ENCODE measurements around the gene PTMA. TPM values are rescaled to one million over a fixed set of nuclear protein-coding genes. Genes with fewer than 3 reads are reported as not detected.
A peak's percentile ranks its signal among the peaks of the same experiment; 100 is the strongest.

The PTMA gene
- total RNA-seq, 3 donors from 2014 or later = 678 to 1,077 (median 956) TPM

DNA sequence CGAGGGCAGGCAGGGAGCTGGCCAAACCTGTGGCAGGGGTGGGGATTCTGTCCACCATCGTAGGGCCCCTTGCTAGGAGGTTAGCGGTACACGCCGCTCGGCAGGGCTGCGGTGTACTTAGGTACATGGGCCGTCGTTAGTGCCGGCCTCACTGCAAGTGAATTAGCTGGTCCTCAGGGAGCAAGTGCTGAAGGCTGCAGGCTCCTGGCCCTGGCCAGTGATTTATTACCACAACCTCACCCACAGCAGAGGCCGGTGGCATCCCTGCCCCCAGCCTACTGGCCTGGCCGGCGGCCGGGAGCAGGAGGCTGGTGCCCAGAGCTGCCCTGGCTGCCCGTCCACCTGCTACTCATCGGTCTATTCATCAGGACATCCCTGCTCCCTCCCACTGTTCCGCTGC, 19.6 kb upstream of the PTMA start:
- Histone ChIP-seq H3K9me3 (no peaks in the 10 kb centered on the region), H3K36me3 (no peaks in the 10 kb centered on the region), H3K27me3 (no peaks in the 10 kb centered on the region), H3K27ac (no peak overlapping the region), H3K4me1 (no peaks in the 10 kb centered on the region), H3K4me3 (no peak overlapping the region)
- no peak for DNase-seq (ENCODE audit: low spot score in 2 of 2)
- TF ChIP-seq POLR2AphosphoS5 (IDR thresholded peaks at IDR 0.05) = no peak
- no peak for TF ChIP-seq POLR2A (IDR thresholded peaks at IDR 0.05)
- TF ChIP-seq, protein P1, sequence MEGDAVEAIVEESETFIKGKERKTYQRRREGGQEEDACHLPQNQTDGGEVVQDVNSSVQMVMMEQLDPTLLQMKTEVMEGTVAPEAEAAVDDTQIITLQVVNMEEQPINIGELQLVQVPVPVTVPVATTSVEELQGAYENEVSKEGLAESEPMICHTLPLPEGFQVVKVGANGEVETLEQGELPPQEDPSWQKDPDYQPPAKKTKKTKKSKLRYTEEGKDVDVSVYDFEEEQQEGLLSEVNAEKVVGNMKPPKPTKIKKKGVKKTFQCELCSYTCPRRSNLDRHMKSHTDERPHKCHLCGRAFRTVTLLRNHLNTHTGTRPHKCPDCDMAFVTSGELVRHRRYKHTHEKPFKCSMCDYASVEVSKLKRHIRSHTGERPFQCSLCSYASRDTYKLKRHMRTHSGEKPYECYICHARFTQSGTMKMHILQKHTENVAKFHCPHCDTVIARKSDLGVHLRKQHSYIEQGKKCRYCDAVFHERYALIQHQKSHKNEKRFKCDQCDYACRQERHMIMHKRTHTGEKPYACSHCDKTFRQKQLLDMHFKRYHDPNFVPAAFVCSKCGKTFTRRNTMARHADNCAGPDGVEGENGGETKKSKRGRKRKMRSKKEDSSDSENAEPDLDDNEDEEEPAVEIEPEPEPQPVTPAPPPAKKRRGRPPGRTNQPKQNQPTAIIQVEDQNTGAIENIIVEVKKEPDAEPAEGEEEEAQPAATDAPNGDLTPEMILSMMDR (IDR thresholded peaks at IDR 0.05) = no peak
- intact Hi-C loops (cut with DNase I; ENCODE audit: low total_unique reads) = no loop called here

DNA sequence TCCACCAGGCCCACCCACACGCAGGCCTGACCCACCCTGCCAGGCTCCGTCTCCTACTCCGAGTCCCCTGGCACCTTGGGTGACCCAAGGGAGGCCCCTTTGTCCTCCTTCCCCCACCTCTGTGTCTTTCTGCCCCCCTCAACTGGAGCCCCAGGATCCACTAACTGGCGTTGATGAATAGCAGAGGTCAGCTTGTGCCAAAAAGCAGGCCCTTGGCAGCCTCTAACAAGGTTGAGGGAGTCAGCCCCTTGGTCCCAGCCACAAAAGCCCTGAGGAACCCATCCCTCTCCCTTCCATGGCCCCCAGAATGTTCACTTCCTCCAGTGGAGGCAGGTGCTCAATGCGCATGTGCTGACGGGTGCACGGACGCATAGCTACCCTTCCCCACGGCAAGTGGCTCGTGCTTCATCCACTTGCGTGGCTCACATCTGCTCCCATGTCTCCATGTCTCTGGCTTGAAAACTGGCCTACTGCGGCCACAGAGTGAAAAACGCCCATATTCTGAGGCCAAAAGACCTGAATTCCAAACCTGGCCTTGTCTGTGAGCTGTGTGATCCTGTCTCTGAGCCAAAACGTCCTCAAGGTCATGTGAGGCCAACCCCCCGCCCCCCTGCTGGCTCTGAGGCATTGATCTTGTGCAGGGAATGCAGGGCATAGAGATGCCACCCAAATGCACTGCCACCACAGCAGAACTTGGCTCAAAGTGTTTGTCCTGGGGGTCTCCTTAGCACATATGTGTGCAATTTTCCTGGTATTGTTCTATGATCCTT, 19.0 kb upstream of the PTMA start:
- no peaks in the 10 kb centered on the region for H3K4me1 ChIP-seq
- H3K27ac ChIP-seq = no peak overlapping the region
- H3K36me3 ChIP-seq = no peaks in the 10 kb centered on the region
- H3K27me3 ChIP-seq = no peaks in the 10 kb centered on the region
- H3K9me3 ChIP-seq = no peaks in the 10 kb centered on the region
- H3K4me3 ChIP-seq = no peak overlapping the region
- intact Hi-C loops (cut with DNase I; ENCODE audit: low total_unique reads) = no loop called here
- no peak for DNase-seq (ENCODE audit: low spot score in 2 of 2)
- TF ChIP-seq, protein P1 (IDR thresholded peaks at IDR 0.05) = no peak
- TF ChIP-seq POLR2A (IDR thresholded peaks at IDR 0.05) = no peak
- no peak for TF ChIP-seq POLR2AphosphoS5 (IDR thresholded peaks at IDR 0.05)

DNA sequence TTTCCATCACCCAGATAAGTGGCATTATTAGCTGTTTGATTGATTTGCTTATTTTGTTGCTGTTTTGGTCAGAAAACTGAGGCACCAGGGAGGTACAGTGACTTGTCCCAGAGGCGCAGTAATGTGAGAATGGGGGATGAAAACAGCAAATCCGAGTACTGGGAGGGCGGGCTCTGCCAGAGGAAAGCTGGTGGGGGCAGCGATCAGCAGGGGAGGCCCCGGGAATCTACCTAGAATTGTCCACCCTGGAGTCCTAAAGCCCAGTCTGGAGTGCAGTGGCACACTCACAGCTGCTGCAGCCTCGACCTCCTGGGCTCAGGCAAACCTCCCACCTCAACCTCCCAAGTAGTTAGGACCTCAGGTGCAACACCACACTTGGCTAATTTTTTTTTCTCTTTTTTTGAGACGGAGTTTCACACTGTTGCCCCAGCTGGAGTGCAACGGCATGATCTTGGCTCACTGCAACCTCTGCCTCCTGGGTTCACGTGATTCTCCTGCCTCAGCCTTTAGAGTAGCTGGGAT, 17.0 kb upstream of the PTMA start:
- Histone ChIP-seq H3K4me3 (no peak overlapping the region), H3K9me3 (no peaks in the 10 kb centered on the region), H3K36me3 (no peaks in the 10 kb centered on the region), H3K27ac (no peak overlapping the region), H3K4me1 (no peaks in the 10 kb centered on the region), H3K27me3 (no peaks in the 10 kb centered on the region)
- intact Hi-C loops (cut with DNase I; ENCODE audit: low total_unique reads) = no loop called here
- TF ChIP-seq, protein P1 (IDR thresholded peaks at IDR 0.05) = no peak
- TF ChIP-seq POLR2AphosphoS5 (IDR thresholded peaks at IDR 0.05) (no peak), POLR2A (IDR thresholded peaks at IDR 0.05) (no peak)
- no peak for DNase-seq (ENCODE audit: low spot score in 2 of 2)

DNA sequence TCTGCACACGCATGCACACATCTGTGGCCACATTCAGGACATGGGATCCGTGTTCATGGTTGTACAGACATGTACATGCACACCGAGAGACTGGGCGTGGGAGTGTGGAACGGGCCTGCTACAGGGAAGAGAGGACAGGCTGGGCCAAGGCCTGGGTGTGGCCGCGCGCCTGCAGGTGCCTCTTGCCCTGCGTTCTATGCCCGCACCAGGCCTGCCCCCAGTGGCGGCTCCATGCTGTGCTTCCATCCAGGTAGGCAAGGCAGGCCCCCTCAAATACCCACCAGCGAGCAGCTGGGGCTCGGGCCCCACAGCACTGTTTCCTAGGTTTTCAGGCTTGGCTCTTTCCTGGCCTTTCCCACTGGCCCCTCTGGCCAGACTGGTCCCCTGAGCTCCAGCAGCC, 15.5 kb upstream of the PTMA start:
- Histone ChIP-seq H3K9me3 (no peaks in the 10 kb centered on the region), H3K4me3 (no peak overlapping the region), H3K4me1 (no peaks in the 10 kb centered on the region), H3K36me3 (no peaks in the 10 kb centered on the region), H3K27me3 (no peaks in the 10 kb centered on the region), H3K27ac (no peak overlapping the region)
- DNase-seq (ENCODE audit: low spot score in 2 of 2) = no peak
- TF ChIP-seq, protein P1 (IDR thresholded peaks at IDR 0.05) = no peak
- TF ChIP-seq POLR2AphosphoS5 (IDR thresholded peaks at IDR 0.05) (no peak), POLR2A (IDR thresholded peaks at IDR 0.05) (no peak)
- intact Hi-C loops (cut with DNase I; ENCODE audit: low total_unique reads) = no loop called here

DNA sequence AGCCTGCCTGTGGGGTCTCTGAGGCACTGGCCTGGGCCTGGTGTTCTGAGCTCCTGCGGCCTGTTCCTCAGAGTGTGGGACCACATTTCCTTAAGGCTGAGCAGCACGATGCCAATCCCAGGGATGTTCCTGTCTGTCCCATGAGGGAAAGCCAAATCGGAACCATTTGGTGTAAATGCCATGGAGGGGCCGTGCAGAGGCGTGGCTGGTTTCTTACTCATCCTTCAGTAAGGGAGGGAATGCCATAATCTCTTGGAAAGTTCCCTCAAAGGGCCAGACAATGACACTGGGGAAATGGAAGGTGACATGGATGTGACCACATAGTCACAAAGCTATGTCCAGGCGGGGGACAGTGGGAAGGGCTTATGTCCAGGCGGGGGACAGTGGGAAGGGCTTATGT, 14.4 kb upstream of the PTMA start:
- Histone ChIP-seq H3K4me1 (no peaks in the 10 kb centered on the region), H3K9me3 (no peaks in the 10 kb centered on the region), H3K36me3 (no peaks in the 10 kb centered on the region), H3K27ac (peak overlapping the region in 1 of 2 donors; percentile 25), H3K27me3 (no peaks in the 10 kb centered on the region), H3K4me3 (no peak overlapping the region)
- intact Hi-C loops (cut with DNase I; ENCODE audit: low total_unique reads) = no loop called here
- DNase-seq (ENCODE audit: low spot score in 2 of 2) = no peak
- TF ChIP-seq, protein P1 (IDR thresholded peaks at IDR 0.05) = no peak
- TF ChIP-seq POLR2AphosphoS5 (IDR thresholded peaks at IDR 0.05) (no peak), POLR2A (IDR thresholded peaks at IDR 0.05) (no peak)
